ENCODE measurements around the gene HBE1. TPM values are rescaled to one million over a fixed set of nuclear protein-coding genes. Genes with fewer than 3 reads are reported as not detected.
"Not testable (repeated sequence)": the region's sequence is repeated elsewhere in the genome, so short reads cannot be mapped to it uniquely, and the experiment has no call there.

Gene HBE1
- total RNA-seq, 1 donor from 2014 or later: not detected

DNA sequence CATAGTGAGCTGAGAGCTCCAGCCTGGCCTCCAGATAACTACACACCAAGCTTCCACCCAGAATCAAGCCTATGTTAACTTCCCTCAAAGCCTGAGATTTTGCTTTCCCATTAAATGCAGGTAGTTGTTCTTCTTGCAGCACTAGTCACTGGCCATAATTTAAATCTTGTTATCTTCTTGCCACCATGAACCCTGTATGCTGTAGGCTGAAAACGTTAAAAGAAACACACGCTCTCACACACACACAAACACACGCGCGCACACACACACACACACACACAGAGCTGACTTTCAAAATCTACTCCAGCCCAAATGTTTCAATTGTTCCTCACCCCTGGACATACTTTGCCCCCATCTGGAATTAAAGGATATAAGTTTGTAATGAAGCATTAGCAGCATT, 16.3 kb downstream of the HBE1 start:
- DNase-seq; H3K27me3 Mint-ChIP-seq; H3K4me3 Mint-ChIP-seq; H3K27ac Mint-ChIP-seq; H3K4me1 Mint-ChIP-seq; H3K36me3 Mint-ChIP-seq (ENCODE audit: low read depth); intact Hi-C loops (cut with micrococcal nuclease); H3K9me3 Mint-ChIP-seq: not testable (repeated sequence)

DNA sequence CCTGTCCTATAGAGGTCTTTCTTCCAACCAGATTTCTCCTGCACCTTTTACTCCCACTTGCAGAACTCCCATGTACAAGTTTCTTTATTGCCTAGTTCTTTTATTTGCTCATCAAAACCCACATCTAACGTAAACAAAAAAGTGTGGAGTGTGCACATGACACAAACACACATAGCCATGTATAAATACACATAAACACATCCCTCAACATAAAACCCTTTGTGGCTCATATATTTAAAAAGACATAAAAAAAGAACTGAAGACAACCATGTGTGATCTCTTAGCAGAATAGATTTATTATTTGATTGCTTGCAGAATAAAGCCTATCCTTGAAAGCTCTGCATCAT, 16.9 kb downstream of the HBE1 start:
- intact Hi-C loops (cut with micrococcal nuclease): no loop called here

DNA sequence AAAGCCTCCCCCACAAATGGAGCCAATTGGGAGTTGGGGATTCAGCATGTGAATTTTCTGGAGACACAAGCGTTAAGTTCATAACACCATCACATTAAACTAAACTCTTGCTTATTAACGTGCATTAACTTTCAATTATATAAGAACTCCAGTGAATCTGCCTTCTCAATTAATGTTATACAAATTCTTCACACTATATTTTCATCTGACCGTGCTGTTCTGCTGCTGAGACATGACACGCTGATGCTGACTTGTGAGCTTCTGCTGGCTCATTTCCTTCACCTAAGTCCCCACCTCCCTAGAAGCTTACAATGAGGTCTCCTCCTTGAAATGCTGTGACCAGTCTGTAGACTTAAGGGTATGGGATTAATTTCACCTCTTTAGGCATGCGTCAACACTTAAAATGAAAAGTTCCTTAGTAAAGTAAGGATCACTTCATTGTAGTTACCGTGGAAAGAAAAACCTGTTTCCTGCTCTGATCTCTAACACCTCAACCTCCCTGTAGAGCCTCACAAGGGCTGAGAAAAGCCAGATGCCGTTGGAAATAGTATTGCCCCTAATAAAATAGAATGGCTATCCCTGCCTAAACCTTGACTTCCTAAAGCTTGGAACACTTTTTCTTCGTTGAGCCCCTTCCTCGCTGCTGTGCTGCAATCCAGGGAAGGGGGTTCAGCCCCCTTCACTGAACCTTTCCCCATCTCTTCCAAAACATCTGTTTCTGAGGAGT, 17.4 kb downstream of the HBE1 start:
- H3K27me3 Mint-ChIP-seq: no peaks in the 10 kb centered on the region
- no peaks in the 10 kb centered on the region for H3K36me3 Mint-ChIP-seq (ENCODE audit: low read depth)

More for the DNA sequence above, 16.9 kb downstream of the HBE1 start:
- no peak overlapping the region for H3K4me3 Mint-ChIP-seq
- no peak for DNase-seq
- no peaks in the 10 kb centered on the region for H3K36me3 Mint-ChIP-seq (ENCODE audit: low read depth)
- no peaks in the 10 kb centered on the region for H3K4me1 Mint-ChIP-seq
- no peaks in the 10 kb centered on the region for H3K9me3 Mint-ChIP-seq
- H3K27me3 Mint-ChIP-seq: no peaks in the 10 kb centered on the region
- no peak overlapping the region for H3K27ac Mint-ChIP-seq

DNA sequence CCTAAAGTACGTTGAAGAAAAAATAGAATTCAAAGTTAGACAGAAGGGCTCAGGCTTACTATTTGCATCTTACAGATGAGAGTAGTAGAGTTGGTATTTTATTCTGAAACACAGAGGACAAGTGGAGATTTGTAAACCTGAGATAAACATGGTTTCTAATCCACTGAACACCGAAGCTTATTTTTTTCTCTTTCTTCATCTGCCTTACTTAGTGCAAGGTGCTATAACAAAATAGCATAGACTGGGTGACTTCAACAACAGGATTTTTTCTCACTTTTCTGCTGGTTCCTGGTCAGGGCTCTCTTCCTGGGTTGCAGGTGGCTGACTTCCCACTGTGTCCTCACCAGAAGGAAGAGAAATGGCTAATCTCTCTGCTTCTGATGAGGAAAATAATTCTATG, 18.0 kb downstream of the HBE1 start:
- Mint-ChIP-seq H3K27ac (no peak overlapping the region), H3K36me3 (ENCODE audit: low read depth) (no peaks in the 10 kb centered on the region), H3K27me3 (no peaks in the 10 kb centered on the region), H3K9me3 (no peaks in the 10 kb centered on the region), H3K4me1 (no peaks in the 10 kb centered on the region), H3K4me3 (no peak overlapping the region)
- no peak for DNase-seq
- intact Hi-C loops (cut with micrococcal nuclease): no loop called here

More for the DNA sequence above, 17.4 kb downstream of the HBE1 start:
- Mint-ChIP-seq H3K4me1 (no peaks in the 10 kb centered on the region), H3K4me3 (no peak overlapping the region), H3K9me3 (no peaks in the 10 kb centered on the region), H3K27ac (no peak overlapping the region)
- intact Hi-C loops (cut with micrococcal nuclease): no loop called here
- DNase-seq: no peak

DNA sequence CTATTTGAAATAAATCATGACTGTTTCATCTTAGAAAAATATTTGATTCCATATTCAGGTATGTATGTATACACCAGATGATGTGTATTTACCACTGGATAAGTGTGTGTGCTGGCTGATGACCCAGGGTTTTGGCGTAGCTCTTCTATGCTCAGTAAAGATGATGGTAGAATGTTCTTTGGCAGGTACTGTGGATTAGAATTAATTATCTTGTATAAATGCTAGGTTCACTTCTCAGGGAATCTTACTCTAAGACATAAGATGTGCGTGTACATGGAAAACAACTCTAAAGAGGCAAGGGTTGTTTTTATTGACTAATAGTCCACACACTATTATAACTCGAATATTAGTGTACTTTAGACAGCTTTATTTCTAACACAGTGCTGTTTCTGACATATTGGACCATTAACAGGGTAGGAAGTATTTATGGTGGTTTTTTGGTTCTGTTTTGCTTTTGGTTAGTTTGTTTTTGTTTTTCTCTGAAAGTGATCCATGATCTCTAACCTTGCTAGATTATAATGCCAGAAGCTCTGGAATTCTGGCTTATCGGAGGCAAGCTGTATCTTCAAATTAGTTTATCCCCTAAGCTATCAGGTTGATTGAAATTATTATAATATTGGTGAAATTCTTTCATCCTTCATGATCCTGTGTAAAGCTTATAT, 19.1 kb downstream of the HBE1 start:
- no peak overlapping the region for H3K4me3 Mint-ChIP-seq
- intact Hi-C loops (cut with micrococcal nuclease): no loop called here
- no peaks in the 10 kb centered on the region for H3K9me3 Mint-ChIP-seq
- H3K27ac Mint-ChIP-seq: no peak overlapping the region
- no peaks in the 10 kb centered on the region for H3K4me1 Mint-ChIP-seq
- DNase-seq: no peak
- no peaks in the 10 kb centered on the region for H3K36me3 Mint-ChIP-seq (ENCODE audit: low read depth)
- no peaks in the 10 kb centered on the region for H3K27me3 Mint-ChIP-seq

DNA sequence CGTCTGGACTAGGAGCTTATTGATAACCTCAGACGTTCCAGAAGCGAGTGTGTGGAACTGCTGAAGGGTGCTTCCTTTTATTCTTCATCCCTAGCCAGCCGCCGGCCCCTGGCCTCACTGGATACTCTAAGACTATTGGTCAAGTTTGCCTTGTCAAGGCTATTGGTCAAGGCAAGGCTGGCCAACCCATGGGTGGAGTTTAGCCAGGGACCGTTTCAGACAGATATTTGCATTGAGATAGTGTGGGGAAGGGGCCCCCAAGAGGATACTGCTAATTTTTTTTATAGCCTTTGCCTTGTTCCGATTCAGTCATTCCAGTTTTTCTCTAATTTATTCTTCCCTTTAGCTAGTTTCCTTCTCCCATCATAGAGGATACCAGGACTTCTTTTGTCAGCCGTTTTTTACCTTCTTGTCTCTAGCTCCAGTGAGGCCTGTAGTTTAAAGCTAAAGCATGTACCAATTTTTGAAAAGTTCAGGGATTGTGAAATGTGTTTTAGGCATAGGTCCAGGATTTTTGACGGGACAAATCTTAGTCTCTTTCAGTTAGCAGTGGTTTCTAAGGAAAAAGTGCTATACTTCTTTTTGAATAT, 19.8 kb downstream of the HBE1 start, which contains the start of gene HBG1:
HBG1 (minus strand) TSS at position 51 of the 590 bp plus-strand sequence. CDS start 53 bp downstream, outside the sequence.
- DNase-seq; H3K9me3 Mint-ChIP-seq; H3K4me1 Mint-ChIP-seq; H3K27ac Mint-ChIP-seq; H3K27me3 Mint-ChIP-seq; H3K36me3 Mint-ChIP-seq (ENCODE audit: low read depth); intact Hi-C loops (cut with micrococcal nuclease); H3K4me3 Mint-ChIP-seq: not testable (repeated sequence)

DNA sequence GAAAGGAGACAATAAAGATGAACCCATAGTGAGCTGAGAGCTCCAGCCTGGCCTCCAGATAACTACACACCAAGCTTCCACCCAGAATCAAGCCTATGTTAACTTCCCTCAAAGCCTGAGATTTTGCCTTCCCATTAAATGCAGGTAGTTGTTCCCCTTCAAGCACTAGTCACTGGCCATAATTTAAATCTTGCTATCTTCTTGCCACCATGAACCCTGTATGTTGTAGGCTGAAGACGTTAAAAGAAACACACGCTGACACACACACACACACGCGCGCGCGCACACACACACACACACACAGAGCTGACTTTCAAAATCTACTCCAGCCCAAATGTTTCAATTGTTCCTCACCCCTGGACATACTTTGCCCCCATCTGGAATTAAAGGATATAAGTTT, 21.2 kb downstream of the HBE1 start:
- H3K4me3 Mint-ChIP-seq; H3K4me1 Mint-ChIP-seq; H3K36me3 Mint-ChIP-seq (ENCODE audit: low read depth); H3K27me3 Mint-ChIP-seq; intact Hi-C loops (cut with micrococcal nuclease); H3K27ac Mint-ChIP-seq; H3K9me3 Mint-ChIP-seq; DNase-seq: not testable (repeated sequence)

DNA sequence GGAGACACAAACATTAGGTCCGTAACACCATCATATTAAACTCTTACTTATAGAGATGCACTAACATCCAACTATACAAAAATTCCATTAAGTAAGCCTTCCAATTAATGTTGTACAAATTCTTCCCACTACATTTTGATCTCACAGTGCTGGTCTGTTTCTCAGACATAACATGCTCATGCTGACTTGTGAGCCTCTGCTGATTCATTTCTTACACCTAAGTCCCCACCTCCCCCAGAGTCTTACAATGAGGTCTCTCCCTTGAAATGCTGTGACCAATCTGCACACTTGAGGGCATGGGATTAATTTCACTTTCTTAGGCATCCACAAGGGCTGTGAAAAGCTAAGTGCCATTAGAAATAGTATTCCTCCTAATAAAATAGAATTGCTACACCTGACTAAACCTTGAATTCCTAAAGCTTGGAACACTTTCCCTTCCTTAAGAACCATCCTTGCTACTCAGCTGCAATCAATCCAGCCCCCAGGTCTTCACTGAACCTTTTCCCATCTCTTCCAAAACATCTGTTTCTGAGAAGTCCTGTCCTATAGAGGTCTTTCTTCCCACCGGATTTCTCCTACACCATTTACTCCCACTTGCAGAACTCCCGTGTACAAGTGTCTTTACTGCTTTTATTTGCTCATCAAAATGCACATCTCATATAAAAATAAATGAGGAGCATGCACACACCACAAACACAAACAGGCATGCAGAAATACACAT, 22.1 kb downstream of the HBE1 start:
- intact Hi-C loops (cut with micrococcal nuclease): no loop called here

DNA sequence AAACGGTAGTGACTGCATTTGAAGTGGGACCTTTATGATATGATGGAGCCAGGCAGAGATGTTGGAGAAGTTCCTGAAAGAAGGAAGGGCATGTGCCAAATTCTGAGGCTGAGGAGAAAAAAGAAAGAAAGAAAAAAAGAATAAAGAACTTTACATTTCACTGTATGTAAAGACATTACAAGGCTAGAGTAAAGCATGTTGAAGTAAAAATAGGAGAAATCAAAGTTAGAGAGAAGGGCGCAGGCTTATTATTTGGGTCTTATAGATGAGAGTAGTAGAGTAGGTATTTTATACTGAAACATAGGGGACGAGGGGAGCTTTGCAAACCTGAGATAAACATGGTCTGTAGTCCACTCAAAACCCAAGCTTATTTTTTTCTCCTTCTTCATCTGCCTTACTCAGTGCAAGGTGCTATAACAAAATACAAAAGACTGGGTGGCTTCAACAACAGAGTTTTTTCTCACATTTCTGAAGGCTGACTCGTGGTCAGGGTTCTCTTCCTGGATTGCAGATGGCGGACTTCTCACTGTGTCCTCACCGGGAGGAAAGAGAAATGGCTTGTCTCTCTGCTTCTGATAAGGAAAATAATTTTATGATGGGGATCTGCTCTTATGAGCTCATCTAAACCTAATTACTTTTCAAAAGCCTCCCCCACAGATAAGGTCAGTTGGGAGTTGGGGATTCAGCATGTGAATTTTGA, 22.8 kb downstream of the HBE1 start:
- H3K36me3 Mint-ChIP-seq (ENCODE audit: low read depth): no peaks in the 10 kb centered on the region
- intact Hi-C loops (cut with micrococcal nuclease): no loop called here
- H3K4me1 Mint-ChIP-seq: no peaks in the 10 kb centered on the region
- H3K27ac Mint-ChIP-seq: no peak overlapping the region
- H3K4me3 Mint-ChIP-seq: no peak overlapping the region
- H3K9me3 Mint-ChIP-seq: no peaks in the 10 kb centered on the region
- DNase-seq: no peak
- H3K27me3 Mint-ChIP-seq: no peaks in the 10 kb centered on the region

More for the DNA sequence above, 22.1 kb downstream of the HBE1 start:
- Mint-ChIP-seq H3K27ac (no peak overlapping the region), H3K4me1 (no peaks in the 10 kb centered on the region), H3K36me3 (ENCODE audit: low read depth) (no peaks in the 10 kb centered on the region), H3K27me3 (no peaks in the 10 kb centered on the region), H3K9me3 (no peaks in the 10 kb centered on the region), H3K4me3 (no peak overlapping the region)
- no peak for DNase-seq

DNA sequence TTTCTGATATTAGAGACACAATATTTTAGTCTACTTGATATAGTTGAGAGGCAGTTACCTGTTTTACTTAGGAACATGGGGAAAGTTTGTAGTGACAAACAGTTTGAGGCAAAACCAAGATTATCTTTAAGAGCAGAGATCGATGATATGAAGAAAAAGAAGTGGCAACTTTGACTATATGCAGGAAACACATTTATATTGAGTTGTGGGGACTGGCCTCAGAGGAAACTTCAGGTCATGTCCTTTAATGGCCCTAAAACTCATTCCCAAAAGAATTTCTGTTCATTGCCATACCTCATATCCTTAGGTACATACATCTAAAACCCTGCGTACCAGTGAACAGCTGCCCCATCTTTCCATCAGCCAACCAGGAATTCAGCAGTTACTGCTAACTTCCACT, 24.6 kb downstream of the HBE1 start:
- intact Hi-C loops (cut with micrococcal nuclease): no loop called here
- Mint-ChIP-seq H3K36me3 (ENCODE audit: low read depth) (no peaks in the 10 kb centered on the region), H3K27me3 (no peaks in the 10 kb centered on the region), H3K27ac (no peak overlapping the region), H3K4me1 (no peaks in the 10 kb centered on the region), H3K4me3 (no peak overlapping the region), H3K9me3 (no peaks in the 10 kb centered on the region)
- DNase-seq: no peak

DNA sequence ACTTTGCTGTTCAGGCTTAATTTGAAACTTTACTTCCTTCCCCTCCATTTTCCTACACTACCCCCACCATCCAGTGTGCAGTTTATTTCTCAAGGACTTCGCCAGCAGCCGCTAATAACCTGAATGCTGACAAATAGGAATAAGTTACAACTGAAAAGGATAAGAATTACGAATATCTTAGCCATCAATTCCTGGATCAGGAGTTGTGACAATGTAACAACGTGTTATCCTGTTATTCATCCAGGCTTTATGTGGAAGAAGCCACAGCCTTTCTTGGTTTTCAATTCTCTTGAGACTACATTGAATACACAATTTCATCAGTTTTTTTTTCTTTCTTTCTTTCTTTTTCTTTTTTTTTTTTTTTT, 25.9 kb downstream of the HBE1 start:
- Mint-ChIP-seq H3K27ac (no peak overlapping the region), H3K4me1 (no peaks in the 10 kb centered on the region), H3K36me3 (ENCODE audit: low read depth) (no peaks in the 10 kb centered on the region), H3K4me3 (no peak overlapping the region), H3K27me3 (no peaks in the 10 kb centered on the region), H3K9me3 (no peaks in the 10 kb centered on the region)
- DNase-seq: no peak
- intact Hi-C loops (cut with micrococcal nuclease): no loop called here

DNA sequence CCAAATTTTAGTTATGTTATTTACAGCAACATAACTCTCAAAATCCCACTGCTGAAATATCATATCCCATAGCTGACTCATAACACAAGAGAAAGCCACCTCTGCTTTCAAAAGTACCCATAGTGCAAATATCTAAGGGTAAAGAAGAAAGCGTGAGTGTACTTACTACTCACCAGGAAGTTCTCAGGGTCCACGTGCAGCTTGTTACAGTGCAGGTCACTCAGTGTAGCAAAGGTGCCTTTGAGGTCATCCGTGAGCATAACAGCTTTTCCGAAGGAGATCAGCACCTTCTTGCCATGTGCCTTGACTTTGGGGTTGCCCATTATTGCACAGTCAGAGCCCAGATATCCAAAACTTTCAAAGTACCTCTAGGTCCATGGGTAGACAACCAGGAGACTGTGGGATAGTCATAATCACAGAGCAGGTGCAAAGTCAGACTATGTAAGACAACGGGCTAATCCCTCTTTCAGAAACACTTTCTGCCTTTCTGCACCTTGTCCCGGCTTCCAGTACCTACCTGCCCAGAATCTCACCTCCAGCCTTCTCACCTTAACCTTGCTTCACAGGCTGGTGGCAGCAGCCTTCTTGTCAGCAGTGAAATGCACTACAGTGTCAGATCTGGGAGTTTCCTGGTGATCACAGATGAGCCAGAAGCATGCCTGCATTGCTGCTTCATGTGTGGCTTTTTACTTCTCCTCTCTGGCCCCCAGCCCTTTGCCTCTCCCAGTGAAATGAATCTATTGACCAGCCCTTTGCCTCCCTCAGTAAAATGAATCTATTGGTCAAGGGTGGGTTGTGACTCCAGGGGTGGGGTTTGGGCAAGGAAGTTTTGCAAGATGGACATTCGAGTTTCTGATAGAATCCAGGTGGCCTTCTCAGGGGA, 26.6 kb downstream of the HBE1 start:
- no peak for DNase-seq
- H3K4me3 Mint-ChIP-seq: no peak overlapping the region
- no peaks in the 10 kb centered on the region for H3K9me3 Mint-ChIP-seq
- no peaks in the 10 kb centered on the region for H3K4me1 Mint-ChIP-seq
- peaks cover 2% of the 10 kb centered on the region for H3K27me3 Mint-ChIP-seq
- H3K27ac Mint-ChIP-seq: no peak overlapping the region
- intact Hi-C loops (cut with micrococcal nuclease): no loop called here
- H3K36me3 Mint-ChIP-seq (ENCODE audit: low read depth): no peaks in the 10 kb centered on the region

DNA sequence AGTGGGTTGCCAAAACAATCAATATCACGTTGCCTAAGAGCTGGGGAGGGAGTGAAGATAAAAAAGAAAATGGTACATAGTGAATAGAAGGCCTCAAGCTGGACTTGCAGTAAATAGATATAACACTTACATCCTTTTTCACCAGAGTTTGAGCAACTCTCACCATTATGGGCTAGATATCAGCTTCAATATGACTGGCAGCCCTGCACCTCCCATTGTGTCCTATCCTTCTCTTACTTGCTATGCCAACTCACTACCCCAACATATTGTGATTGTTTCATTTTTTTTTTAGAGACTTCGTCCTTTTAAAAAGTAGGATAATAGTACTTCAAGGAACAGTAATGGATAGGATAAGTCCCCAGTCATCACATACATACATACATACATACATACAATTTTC, 27.5 kb downstream of the HBE1 start:
- Mint-ChIP-seq H3K9me3 (no peaks in the 10 kb centered on the region), H3K4me3 (no peak overlapping the region), H3K36me3 (ENCODE audit: low read depth) (no peaks in the 10 kb centered on the region), H3K27ac (no peak overlapping the region), H3K27me3 (peaks cover 4% of the 10 kb centered on the region), H3K4me1 (no peaks in the 10 kb centered on the region)
- intact Hi-C loops (cut with micrococcal nuclease): no loop called here
- DNase-seq: no peak
